H7 (cell line): ENCODE data around the gene LRRC14B. TPM values are rescaled to one million over a fixed set of nuclear protein-coding genes. Genes with fewer than 3 reads are reported as not detected.

Source experiments
- DNase-seq: peaks from one replicate; pipeline ENCODE4 v3.0.0; 2012
- H3K27me3 ChIP-seq: 2 replicates; pipeline ENCODE4 v1.6.0; 2011; ENCODE audit warnings: mild to moderate bottlenecking, low read length; ENCODE audit not compliant: control insufficient read depth, insufficient read depth
- H3K36me3 ChIP-seq: replicated peaks from 2 replicates; pipeline ENCODE4 v1.5.1; 2011; ENCODE audit warnings: low read length; ENCODE audit not compliant: control insufficient read depth, insufficient read depth
- H3K4me3 ChIP-seq: 2 replicates; pipeline ENCODE4 v1.5.1; 2011; ENCODE audit warnings: low read depth, mild to moderate bottlenecking, control low read depth, low read length, moderate library complexity; ENCODE audit not compliant: insufficient read depth
- total RNA-seq: library from RNA; depleted of rRNA; stranded (reverse); fragments of >200 nt; shearing (Covaris generic); gene quantifications from 2 replicates; pipeline ENCODE4 v1.2.3, GENCODE V29; 2014

LRRC14B gene
- total RNA-seq, 1 experiment from 2014 or later, result not detected

DNA sequence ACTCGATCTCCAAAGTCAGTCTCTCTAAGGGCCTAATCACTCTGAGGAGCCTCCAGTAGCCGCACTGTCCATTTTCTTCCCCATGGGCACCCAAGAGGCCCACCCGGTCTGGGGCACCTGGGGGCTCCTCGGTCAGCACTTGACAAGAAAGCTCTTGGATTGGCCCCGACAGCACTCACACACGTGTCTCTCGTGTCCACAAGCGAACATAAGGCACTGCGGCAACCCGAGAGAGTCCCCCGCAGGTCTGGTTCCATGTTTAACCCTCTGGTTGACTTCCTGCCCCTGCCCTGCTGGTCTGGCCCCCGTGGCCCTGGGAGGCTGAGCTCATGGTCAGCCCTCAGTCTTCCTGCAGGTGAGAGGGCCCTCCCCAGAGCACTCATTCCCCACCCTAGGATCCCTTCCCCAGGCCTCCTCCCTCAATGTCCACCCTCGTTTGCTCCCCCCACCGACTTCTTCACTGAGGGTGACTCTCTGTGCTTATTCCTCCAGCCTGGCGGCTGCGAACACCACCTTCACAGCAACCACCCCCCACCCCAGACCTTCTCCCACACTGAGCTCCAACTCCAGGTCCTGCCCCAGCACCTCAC lies 16.3 kb upstream of the LRRC14B start:
- no peaks in the 10 kb centered on the region for H3K27me3 ChIP-seq
- H3K36me3 ChIP-seq, result peaks cover 3% of the 10 kb centered on the region
- DNase-seq, result no peak
- H3K4me3 ChIP-seq, result no peak overlapping the region

DNA sequence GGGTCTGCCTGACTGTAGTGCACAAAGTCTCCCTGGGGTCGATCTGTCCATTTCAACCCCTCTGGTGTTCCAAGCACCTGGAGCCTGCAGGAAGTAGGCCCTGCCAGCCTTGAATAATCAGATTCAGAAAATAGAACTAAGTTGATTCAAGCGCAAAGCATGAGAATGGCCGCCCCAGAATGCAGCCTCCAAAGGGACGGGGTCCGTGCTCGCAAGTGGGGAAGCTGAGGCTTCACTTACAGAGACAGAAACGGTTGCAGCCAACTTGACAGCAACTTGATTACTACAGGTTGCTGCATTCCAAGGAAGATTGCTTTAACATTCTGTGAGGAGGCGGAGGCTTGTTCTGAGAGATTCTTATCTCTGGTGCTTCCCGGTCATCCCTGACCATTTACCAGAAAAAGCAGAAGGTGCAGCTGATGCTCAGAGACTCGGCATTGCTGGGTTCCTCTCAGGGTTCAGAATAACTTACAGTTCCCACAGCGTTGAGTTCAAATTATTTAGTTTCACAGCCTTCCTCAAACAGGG lies 14.9 kb upstream of the LRRC14B start:
- H3K4me3 ChIP-seq, result no peak overlapping the region
- peaks cover 6% of the 10 kb centered on the region for H3K36me3 ChIP-seq
- no peaks in the 10 kb centered on the region for H3K27me3 ChIP-seq
- DNase-seq, result no peak

DNA sequence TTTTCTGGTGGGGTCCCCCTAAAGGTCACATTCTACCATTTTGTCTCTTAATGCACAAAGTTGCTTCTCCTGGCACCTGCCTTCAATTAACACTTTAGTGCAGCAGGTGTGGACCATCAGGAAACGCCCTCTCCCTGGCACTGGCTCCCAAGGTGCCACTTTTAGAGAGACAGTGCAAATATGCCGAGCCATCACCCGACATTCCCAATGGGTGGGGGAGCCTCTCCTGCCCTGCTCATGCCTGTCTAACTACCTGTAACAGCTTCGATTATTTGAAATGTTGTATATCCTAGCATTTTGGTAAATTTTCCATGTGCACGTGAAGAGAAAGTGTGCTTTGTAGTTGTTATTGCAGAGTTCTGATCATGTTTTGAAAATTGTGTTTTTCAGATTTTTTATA lies 13.2 kb upstream of the LRRC14B start:
- peaks cover 9% of the 10 kb centered on the region for H3K36me3 ChIP-seq
- H3K4me3 ChIP-seq, result no peak overlapping the region
- no peaks in the 10 kb centered on the region for H3K27me3 ChIP-seq
- no peak for DNase-seq

DNA sequence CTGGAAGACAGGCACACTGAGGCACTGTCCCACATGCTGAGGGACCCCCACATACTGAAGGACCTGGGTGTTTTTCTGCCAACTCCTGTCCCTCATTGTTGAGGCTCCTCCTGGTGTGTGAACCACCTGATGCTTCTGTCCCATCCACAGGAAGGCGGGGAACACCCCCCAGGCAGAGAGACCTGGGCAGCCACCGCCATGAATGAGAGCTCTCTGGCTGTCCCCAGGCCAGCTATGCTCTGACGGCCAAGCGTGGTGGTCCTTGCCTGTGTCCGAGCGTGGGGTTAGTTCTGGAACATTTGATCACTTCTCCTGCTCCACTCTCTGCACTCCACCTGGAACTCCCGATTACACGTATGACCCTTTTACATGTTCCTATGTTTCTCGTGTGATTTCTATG lies 11.9 kb upstream of the LRRC14B start:
- Histone ChIP-seq H3K27me3 (no peaks in the 10 kb centered on the region), H3K4me3 (no peak overlapping the region), H3K36me3 (peaks cover 6% of the 10 kb centered on the region)
- no peak for DNase-seq

DNA sequence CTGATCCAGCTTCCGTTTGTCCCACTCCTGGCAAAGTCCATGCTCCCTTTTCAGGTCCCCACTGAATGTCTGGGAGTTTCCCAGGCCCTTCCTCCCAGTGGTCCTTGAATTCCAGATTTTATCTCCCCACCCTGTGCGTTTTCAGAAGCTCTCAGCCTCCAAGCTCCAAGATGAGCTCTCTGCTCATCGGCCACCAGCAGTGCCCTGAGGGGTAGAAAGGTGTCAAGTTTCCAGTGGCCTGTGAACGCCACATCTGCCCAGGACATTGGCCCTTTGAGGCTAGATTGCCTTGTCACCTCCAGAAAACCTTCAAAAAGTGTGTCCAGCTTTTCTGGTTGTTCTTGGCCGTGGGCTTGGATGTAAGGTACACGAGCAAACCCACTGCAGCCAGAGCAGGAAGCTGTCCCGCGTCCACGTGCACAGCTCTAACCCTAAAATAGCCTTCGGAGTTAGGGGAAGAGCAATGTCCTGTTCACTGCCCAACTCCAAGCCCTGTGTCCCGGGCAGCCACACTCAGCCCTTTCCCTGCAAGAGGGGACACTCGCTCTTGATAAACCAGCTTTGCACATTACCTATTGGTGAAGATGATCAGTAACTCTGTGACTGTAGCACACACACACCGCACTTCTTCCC lies 10.9 kb upstream of the LRRC14B start:
- H3K36me3 ChIP-seq, result peaks cover 6% of the 10 kb centered on the region
- DNase-seq, result no peak

DNA sequence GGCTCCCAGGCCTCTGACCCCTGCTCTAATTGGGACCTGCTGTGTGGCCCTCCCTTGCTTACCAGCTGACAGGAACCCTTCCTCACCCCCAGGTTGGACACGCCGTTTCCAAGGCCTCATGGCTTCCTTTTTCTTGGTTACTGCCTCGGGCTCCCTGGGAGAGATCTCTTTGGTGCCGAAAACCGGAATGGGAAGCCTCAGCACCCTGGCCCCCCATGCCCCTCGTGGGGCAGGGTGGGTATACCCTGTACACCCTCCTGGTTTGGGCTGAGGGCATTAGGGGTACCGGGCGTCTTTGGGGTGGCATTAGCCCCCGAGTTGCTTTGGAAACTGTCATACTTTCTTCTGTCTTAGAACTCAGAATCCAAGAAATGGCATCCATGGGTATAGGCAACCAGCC lies 10.1 kb upstream of the LRRC14B start:
- Histone ChIP-seq H3K36me3 (peaks cover 6% of the 10 kb centered on the region), H3K27me3 (no peaks in the 10 kb centered on the region), H3K4me3 (no peak overlapping the region)
- no peak for DNase-seq

More for the DNA sequence above, 10.9 kb upstream of the LRRC14B start:
- Histone ChIP-seq H3K4me3 (no peak overlapping the region), H3K27me3 (no peaks in the 10 kb centered on the region)

DNA sequence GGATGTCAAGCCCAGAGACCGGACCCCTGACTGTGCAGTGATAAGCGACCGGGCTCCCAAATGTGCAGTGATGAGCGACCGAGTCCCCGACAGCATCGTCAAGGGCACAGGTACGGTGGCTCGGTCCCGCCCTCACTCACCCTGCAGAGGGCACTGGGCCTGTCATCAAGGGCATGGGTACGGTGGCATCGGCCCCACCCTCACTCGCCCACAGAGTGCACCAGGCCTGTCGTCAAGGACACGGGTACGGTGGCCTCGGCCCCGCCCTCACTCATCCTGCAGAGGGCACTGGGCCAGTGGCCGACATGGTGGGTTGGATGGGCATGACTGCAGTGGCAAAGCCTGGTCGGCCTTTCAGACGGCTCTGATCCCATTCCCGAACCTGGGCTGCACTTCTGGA lies 9.7 kb upstream of the LRRC14B start:
- DNase-seq, result no peak
- Histone ChIP-seq H3K36me3 (peaks cover 6% of the 10 kb centered on the region), H3K4me3 (no peak overlapping the region), H3K27me3 (no peaks in the 10 kb centered on the region)

DNA sequence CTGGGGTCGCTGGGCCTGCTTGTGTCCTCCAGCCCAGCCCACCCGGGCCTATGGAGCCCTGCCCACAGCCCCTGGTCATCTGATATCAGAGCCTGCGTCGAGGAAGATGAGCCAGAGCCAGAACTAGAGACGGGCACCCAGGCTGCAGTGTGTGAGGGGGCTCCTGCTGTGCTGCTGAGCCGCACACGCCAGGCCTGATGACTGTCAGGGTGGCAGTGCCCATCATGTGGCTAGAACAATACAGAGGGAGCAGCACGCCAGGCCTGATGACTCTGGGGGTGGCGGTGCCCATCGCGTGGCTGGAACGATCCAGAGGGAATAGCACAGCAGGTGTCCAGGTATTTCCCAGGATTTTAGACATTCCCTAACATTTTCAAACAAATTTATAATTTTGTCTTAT lies 9.2 kb upstream of the LRRC14B start:
- DNase-seq, result no peak
- Histone ChIP-seq H3K4me3 (no peak overlapping the region), H3K27me3 (no peaks in the 10 kb centered on the region)

DNA sequence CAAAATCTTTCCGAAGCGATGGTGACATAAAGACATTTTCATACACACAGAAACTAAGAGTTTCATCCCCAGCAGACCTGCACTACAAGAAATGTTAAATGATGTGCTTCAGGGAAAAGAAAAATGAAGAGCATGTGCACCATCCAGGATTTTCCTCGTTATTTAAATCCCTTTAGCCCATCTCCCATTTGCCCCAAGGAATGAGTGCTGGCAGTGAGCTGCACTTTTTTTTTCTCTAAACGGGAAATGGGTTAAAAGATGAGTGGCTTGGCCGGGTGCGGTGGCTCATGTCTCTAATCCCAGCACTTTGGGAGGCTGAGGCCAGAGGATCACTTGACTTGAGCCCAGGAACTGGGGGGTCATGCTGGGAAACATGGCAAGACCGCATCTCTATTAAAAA lies 6.8 kb upstream of the LRRC14B start:
- DNase-seq, result no peak
- H3K4me3 ChIP-seq, result no peak overlapping the region
- no peaks in the 10 kb centered on the region for H3K27me3 ChIP-seq
- peaks cover 6% of the 10 kb centered on the region for H3K36me3 ChIP-seq

More for the DNA sequence above, 9.2 kb upstream of the LRRC14B start:
- peaks cover 6% of the 10 kb centered on the region for H3K36me3 ChIP-seq

DNA sequence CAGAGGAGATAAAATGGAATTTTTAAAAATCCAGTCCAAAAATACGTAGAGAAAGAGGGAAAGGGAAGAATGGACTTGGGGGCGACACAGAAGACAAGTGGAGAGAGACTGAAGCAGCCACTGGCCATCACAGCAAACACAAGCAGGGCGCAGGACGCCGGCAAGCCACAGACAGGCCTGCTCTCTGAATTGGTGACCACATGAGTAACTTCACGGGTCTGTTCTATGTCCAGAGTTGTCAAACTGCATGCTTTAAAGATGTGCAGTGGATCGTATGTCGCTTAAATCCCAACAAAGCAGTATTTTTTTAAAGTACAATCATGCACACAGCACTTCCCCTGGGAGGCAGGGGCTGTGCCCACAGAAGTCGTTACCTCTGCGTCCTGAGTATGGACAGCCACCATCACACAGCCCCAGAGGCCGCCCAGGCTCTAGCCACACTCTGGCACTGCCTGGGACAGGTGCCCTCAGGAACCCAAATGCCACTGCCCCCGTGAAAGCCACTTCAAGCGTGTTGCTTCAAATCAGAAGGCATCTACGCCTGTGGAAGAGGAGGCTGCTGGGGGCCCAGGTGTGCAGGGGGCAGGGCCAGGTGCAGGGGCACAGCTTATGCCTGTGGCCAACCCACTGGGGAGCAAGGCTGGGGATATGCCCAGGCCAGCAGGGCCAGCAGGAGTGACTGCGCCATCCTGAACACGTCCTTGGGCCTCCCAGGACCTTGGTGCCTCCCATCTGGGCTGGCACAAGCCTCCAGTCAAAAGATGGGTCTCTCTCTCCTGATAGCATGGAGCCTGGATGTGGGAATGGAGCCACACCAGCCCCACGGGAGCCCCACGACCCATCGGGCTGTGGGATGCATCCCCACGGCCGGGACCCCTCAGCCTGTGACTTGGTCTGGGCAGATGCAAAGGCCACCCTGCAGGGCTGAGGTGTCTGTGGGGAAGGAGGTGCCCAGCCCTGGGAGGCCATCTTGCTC lies 5.9 kb upstream of the LRRC14B start:
- Histone ChIP-seq H3K4me3 (no peak overlapping the region), H3K36me3 (peaks cover 6% of the 10 kb centered on the region), H3K27me3 (no peaks in the 10 kb centered on the region)
- no peak for DNase-seq

DNA sequence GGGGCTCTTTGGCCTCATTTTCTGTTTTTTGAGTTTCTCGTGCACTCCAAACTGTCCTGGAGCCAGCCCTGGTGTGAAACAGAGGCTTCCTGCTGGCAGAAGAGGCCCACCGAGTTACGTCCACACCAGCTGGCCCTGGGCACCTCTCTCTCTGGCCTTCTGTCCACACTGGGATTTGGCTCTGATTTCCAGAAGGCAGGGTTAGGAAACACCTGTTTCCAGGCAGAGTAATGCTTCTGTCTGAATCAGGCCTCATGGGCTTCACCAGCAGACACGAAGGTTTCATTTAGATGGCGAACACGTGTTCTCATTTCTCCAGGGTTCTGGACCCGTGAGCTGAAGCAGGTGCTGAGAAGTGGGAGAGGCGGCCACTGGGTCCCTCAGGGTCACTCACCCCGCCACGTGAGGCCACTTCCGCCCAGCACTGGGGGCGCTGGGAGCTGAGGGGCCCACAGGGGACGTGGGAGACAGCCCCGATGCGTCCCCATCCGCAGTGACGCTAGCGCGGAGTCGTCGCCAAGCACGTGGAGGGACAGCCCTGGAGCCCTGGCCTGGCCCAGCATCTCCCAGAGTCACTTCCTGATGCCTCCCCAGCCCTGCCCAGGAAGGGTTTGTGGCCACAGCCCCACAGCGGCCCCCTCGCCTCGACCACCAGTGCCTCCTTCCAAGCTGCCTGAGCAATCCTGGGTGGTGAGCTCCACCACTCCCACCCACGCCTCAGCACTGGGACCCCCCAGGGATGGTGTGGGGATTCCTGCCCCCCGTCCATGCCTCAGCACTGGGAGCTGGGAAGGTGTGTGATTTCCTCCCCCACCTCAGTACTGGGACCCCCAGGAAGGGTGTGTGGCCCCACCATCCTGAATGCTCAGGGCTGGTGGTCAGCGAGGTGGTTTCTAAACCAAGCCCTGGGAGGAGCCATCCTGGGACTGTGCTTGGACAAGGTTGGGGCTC lies 4.9 kb upstream of the LRRC14B start:
- DNase-seq, result no peak
- Histone ChIP-seq H3K4me3 (no peak overlapping the region), H3K27me3 (no peaks in the 10 kb centered on the region), H3K36me3 (peaks cover 4% of the 10 kb centered on the region)

DNA sequence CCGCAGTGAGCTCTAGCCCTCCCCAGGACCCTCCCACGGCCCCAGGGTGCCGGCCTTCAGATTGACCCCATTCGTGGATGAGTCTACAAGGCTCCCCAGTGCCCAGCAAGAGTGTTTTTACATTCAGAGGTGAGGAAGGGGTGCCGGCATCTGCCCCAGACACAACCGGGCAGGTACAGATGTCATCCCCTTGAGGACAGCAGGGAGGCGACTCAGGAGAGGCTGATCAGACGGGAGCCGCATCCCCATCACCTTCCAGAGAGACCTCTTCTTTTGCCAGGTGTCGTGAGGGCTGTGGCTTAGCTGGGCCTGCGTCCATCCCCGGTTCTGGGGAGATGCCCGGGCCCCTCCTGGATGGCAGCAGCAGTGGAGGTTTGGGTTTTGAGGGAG lies 4.3 kb upstream of the LRRC14B start:
- Histone ChIP-seq H3K36me3 (0 out of 2 replicates have a peak, but pooled peaks cover 2% of the 10 kb centered on the region), H3K27me3 (no peaks in the 10 kb centered on the region), H3K4me3 (no peak overlapping the region)
- no peak for DNase-seq

DNA sequence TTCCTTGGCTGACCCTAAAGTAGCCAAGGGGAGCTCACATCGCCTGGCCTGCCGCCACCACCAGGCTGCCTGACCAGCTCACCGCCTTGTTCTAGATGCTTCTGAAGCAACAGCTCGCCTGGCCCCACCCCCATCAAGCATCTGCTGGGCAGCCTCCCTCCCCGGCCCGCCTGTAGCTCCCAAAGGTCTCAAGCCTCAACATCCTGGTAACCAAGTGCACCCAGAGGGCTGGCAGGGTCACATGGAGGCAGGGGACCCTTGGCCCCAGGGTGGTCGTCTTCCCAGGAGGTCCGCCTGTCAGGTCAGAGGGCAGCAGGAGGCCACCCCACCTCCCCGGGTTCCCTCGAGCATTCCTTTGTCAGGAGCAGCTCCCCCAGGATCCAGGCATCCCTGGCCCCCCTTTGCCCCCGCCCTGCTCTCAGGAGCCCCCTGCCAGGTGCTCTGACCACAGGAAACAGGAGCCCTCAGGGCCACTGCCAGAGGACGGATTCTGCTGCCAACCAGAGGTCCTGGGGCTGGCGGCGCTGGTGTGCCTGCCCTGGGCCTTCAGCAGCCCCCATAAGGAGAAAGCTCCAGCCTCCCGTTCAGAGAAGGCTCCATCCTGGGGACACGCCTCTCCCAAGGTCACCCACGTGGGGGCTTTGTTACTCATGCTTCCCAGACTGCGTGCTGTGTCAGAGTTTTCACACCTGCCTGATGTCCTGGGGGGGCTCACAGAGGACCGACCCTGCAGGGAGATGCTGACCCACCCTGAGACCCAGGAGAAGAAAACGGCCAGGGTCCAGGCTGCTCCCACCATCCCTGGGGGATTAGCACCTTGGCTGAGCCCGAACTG lies 3.5 kb upstream of the LRRC14B start:
- DNase-seq, result peak; percentile 68
- Histone ChIP-seq H3K4me3 (no peak overlapping the region), H3K27me3 (no peaks in the 10 kb centered on the region), H3K36me3 (no peaks in the 10 kb centered on the region)
